ENCODE measurements around the gene NDFIP2.

DNA sequence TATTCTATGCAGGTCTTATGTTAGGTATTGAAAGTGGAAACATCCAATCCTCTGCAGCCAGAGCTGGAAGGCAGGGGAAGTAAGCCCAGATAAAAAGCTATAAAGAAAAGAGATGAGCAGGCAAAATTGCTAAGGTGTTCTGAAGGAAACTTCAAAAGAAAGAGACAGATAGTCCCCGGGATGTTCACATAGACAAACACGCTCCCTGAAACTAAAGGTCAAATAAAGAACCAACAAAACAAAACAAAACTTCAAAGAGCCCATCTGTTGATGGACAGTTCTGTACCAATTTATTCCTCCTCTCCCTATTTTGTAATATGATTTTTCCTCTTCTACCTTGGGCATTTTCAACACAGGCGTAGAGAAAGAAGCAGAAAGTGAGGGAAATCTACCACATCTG lies 11.3 kb upstream of the NDFIP2 start:
- no peak for TF ChIP-seq POLR2A (IDR thresholded peaks at IDR 0.05)
- TF ChIP-seq, protein P1, sequence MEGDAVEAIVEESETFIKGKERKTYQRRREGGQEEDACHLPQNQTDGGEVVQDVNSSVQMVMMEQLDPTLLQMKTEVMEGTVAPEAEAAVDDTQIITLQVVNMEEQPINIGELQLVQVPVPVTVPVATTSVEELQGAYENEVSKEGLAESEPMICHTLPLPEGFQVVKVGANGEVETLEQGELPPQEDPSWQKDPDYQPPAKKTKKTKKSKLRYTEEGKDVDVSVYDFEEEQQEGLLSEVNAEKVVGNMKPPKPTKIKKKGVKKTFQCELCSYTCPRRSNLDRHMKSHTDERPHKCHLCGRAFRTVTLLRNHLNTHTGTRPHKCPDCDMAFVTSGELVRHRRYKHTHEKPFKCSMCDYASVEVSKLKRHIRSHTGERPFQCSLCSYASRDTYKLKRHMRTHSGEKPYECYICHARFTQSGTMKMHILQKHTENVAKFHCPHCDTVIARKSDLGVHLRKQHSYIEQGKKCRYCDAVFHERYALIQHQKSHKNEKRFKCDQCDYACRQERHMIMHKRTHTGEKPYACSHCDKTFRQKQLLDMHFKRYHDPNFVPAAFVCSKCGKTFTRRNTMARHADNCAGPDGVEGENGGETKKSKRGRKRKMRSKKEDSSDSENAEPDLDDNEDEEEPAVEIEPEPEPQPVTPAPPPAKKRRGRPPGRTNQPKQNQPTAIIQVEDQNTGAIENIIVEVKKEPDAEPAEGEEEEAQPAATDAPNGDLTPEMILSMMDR (IDR thresholded peaks at IDR 0.05) = no peak
